NCI-H2107 treated with DMSO at 0.1 percent for 48 hours (cell line): ENCODE results near the gene SHROOM3.
"Not testable (repeated sequence)": the region's sequence is repeated elsewhere in the genome, so short reads cannot be mapped to it uniquely, and the experiment has no call there.

ENCODE experiments used
- DNase-seq: peaks from one replicate; lab custom pipeline; 2025; ENCODE audit not compliant: unreplicated experiment; lab: John Stamatoyannopoulos, UW

The SHROOM3 gene

GRCh38 chr4:76434901-76435527 is at the start of gene SHROOM3:
Gene SHROOM3 (plus strand): TSS chr4:76435229. CDS start chr4:76436053, 824 bp downstream.
- no peak for DNase-seq

DNA sequence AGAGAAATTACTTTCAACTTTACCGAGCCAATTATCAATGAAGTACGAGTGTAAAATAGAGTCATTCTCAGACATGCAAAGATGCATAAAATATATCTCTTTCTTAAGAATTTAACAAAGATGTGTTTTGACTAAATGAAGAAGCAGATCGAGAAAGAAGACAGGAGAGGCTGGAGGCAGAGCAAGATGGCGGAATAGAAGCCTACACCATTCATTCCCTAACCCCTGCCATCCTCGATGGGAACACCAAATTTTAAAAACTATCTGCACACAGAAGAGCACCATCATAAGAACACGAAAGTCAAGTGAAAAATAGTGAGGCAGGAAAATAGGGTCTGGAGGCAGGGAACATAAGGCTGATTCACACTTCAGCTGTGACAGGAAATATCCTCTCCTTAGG is 49.1 kb upstream of the SHROOM3 start:
- DNase-seq, result no peak

GRCh38 chr4:76386566-76387305 is 48.3 kb upstream of the SHROOM3 start:
- DNase-seq, result no peak

- DNase-seq, result no peak
These were observed 46.7 kb upstream of the SHROOM3 start for GRCh38 chr4:76388160-76388908.

GRCh38 chr4:76401654-76402053 is 33.4 kb upstream of the SHROOM3 start:
- no peak for DNase-seq

DNA sequence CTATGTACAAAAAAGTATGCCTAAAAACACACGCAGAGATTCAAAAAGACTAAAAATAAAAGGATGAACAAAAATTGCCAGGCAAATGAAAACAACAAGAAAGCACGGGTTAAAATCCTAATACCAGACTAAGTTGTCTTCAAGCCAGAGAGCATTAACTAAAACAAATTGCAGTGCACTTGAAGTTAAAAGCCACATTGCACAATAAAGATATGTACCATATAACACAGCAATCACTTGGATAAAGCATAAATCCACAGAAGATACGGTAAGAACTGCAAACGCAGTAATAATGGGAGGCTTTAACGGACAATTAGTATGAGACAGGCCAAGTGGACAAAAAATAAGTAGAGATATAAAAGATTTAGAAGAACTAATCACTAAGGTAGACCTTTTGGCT is 28.9 kb upstream of the SHROOM3 start:
- no peak for DNase-seq

- no peak for DNase-seq
These were observed 27.4 kb upstream of the SHROOM3 start for GRCh38 chr4:76407440-76408119.

DNA sequence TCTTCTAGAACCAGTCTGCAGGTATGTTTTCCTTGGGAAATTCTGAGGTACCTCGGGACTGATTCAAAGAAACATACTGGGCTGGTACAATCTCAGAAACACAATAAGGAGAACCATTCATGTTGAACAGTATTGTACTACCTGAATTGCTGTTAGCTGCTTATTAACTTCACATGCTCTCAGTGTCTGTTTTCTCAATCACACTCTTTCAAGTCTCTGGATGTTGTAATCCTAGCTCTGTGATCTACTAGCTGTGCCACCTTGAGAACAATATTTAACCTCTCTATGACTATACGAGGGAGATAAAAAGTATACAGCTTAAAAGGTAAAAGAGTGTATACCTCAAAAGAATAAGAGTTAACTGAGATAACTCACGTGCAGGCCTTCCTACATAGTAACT is 24.4 kb upstream of the SHROOM3 start:
- no peak for DNase-seq

DNA sequence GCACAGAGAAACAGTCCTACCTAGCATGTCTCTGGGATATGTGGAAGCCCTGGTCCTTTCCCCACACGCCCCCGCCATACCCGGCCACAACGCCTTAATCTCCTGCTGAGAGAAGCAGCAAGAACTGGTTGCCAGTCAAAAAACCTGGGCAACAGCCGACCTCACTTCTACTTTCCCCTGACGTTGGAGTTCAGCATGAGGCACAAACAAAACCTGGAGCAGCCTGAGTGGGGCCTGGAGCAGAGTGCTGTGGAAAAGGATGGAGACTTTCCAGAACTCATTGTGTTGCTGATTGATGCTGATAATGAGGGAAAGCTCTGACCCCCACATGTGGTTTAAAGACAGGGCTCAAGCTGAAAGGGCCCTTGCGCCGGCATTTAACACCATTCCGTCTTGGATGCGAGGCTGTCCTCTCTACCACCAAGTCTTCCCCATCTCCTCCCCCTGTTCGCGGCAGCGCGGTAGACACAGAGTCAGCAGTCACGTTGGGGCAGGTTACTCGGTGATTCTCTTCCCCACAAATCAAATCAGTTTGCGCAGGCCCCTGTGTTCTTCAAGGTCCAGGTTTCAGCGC is 14.8 kb upstream of the SHROOM3 start:
- DNase-seq, result no peak

- no peak for DNase-seq
These were observed 14.1 kb upstream of the SHROOM3 start, which contains the start of gene CCDC158 for GRCh38 chr4:76420762-76421581. Gene CCDC158 (minus strand): TSS chr4:76421141. CDS start chr4:76403207, 17,934 bp downstream.

GRCh38 chr4:76423159-76423558 is 11.9 kb upstream of the SHROOM3 start:
- not testable (repeated sequence) for DNase-seq

DNA sequence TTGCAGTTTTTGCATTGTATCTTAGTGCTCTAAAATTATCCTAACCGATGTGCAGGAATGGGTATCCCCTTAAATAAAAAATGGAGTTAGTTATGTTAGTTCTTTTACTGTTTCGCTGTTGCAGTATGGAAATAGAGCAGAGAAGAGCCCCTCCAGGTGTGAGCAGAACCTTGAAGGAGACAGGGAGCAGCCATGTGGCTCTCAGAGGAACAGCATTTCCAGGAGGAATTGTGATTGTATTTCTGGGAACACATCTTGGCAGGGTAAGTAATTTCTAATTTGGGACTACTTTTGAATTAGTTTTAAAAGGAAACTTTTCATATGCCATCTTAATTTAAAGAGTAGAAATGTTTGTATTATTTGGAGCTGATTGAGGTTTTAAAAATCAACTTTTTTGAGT is 8.8 kb upstream of the SHROOM3 start:
- no peak for DNase-seq

DNA sequence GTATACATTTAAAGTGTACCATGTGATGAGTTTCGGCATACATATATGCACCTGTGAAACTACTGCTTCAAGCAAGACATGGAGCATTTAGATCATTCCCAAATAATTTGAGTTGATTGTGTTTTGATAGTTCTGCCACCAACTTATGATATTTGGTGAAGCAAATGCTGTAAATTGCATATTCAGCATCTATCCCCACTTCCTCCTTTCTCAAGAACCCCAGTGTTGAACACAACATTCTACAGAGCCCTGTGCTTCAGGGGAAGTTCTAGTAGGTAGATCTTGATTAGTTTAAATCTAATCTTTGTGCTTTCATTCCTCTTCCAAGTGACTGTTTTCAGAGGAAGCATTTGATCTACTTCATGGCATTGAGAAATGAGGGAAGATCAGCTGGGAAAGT is 5.4 kb upstream of the SHROOM3 start:
- DNase-seq, result no peak

DNA sequence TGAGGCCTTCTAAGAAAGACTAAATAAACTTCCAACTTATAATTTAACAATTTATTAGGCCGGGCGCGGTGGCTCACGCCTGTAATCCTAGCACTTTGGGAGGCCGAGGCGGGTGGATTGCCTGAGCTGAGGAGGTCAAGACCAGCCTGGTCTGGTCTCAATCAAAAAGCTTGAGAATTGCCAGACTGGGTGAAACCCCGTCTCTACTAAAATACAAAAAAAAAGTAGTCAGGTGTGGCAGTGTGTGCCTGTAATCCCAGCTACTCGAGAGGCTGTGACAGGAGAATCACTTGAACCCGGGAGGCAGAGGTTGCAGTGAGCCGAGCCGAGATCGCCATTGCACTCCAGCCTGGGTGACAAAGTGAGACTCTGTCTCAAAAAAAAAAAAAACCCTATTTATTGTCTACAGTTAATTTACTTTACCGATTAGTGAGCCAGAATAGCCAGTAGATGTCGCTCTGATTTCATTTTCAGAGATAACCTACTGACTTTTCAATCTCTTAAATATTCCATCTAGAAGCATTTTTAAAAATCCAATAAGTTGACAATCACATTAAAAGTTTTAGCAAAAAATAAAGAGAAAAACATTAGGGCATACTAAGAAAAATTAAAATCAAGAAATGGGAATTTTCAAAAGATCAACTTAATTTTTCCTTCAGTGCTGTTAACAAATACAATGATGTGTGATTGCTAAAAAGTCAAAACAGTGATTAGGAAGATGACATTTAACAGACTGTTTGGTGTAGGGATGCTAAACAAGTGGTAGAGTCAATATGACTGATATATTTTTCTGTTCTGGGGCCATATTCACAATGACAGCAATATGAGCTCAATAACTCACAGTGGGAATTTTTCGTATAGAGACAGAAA is 4.3 kb upstream of the SHROOM3 start:
- DNase-seq, result peak; percentile 27

- no peak for DNase-seq
These were observed 695 bp downstream of the SHROOM3 start for GRCh38 chr4:76435528-76436319.

DNA sequence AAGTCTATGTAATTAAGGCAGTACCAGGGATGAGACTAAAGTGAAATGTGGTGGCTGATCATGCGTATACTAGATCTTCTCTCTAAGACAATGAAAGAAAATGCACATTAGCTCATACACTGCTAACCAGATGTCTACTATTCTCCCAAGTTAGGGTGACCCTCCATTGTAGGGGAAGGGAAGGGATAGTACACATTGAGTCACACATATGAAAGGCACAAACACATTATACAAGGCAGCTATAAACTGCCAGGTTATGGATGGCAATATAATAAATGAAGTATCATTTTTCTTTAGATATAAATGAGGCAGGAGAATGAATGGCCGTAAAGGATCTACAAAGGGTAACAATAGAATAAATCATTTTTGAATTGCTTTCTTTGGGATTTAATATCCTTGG is 4.5 kb downstream of the SHROOM3 start:
- DNase-seq, result no peak

- DNase-seq, result no peak
These were observed 6.9 kb downstream of the SHROOM3 start for GRCh38 chr4:76441881-76442280.

GRCh38 chr4:76442807-76443206 is 7.8 kb downstream of the SHROOM3 start:
- no peak for DNase-seq
